ENCODE results near the gene CASTOR1.

Gene CASTOR1

GRCh38 chr22:30244066-30244465 is 45.2 kb downstream of the CASTOR1 start:
- DNase-seq, result no peak

DNA sequence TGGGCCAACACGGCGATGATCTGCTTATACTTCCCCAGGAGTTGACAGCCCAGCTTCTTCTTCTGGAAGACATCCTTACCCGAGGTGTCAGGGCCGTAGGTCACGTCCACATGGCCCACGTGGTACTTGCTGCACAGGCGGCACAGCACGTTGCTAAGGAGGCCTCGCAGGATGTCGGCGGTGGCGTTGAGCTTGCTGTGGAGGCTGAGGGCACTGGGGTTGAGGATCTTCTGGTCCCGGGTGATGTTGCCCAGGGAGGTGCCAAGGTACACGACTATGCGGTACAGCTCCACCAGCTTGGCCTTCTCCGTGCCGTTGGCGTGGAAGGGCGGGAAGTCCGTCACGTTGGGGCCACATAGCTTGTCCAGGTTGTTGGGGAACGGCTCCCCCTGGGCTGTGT is 45.6 kb downstream of the CASTOR1 start:
- no peak for DNase-seq

DNA sequence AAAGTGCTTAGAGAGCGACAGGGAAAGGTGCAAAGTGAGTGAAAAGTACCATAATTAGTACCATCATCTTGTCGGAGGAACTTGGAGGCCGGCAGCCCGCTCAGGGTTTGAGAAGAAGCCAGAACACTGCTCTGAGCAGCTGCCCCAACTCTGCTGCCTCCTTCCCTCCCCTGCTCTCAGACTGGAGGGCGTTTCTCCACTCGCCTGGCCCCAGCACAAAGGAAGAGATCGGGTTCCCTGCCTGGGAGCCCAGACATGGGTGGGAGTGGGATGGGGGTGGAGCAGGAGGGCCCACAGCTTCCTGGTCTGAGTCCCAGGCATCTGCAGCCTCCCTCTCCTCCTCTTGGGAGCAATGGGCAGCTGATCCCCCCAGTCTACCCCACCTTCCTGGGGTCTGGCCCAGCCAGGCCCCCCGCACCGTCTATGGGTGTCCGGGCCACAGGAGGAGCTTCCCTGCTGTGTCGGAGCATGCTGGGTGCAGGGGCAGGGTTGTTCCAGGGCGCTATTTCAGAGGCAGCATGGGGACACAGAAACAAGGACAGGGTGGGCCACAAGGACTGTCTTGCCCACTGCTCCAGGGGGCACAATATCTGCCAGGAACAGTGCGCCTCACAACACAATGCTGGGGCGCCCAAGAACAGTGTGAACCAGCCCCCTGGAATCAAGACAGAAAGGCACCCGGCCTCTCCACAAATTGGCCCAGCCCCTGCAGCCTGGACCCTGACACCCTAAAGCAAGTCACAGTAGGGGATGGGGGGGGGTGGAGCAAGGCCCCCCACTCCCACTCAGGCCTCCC is 47.5 kb downstream of the CASTOR1 start:
- no peak for DNase-seq

DNA sequence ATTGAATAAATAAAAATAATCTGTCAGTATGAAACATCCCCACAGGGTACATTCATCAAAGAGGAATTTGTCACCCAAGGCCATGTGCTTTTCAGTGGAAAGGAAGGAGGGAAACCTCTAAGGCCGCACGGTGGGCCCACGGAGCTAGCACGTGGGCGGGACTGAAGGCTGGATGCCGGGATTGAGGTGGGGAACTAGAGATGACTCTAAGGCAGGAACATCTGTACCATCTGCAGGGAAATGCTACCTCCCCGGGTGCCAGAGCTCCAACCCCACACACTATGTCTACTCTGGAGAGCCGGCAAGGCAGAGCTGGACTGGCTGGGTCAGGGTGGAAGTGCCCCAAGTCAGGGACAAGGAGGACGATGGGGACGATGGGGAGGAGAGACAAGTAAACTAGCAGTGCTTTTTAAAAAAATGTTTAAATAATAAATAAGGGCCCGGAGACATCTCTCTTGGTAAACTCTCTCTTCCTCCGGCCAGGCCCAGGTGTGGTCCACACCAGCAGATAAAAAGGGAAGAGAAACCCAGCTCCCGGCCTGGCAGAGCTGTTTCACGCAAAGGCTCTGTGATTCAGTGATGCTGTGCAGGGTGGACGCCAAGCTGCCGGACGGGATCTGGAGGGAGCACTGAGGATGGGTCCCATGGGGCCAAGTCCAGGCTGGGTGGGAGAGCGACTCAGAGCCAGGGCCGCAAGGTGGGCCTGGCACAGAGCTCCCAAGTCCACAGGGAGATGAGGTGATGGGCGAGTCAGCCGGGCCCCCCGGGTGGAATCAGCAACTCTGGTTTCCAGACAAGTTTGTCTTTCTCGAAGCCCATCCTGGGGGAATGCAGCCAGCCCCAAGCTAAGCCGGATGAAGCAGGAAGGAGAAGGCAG is 48.5 kb downstream of the CASTOR1 start:
- DNase-seq, result no peak

GRCh38 chr22:30239488-30240405 is 49.6 kb downstream of the CASTOR1 start:
- no peak for DNase-seq

- no peak for DNase-seq
These were observed 50.4 kb downstream of the CASTOR1 start for GRCh38 chr22:30238661-30239487.

- no peak for DNase-seq
These were observed 51.2 kb downstream of the CASTOR1 start for GRCh38 chr22:30238136-30238535.

DNA sequence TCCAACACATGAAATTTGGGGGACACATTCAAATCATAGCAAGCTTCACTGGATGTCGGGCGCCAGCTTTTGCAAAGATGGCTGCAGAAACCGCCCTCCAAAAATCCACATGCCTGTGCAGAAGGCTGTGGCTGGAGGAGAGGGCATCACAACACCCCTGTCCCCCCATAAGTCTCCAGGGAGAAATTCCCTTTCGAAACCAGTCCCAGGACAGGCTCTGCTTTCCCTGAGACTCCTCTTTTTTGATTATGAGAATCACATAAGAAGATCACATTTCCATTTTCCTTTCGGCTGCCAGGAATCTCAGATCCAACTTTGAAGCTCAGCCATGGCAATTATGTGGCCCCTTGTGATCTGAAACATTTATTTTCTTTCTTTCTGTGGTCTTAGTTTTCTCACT is 52.4 kb downstream of the CASTOR1 start:
- DNase-seq, result no peak

GRCh38 chr22:30235687-30236170 is 53.6 kb downstream of the CASTOR1 start:
- no peak for DNase-seq

Data from DMS79 (cell line).